K562 (cell line): ENCODE results near the gene MAD1L1. TPM values are rescaled to one million over a fixed set of nuclear protein-coding genes. Genes with fewer than 3 reads are reported as not detected.

Source experiments
- CCNT2 ChIP-seq: IDR thresholded peaks from 2 replicates; pipeline ENCODE4 v1.6.1; 2011; ENCODE audit warnings: borderline replicate concordance, low read depth, mild to moderate bottlenecking, moderate library complexity, mixed read lengths, low read length; ENCODE audit not compliant: insufficient read length; ENCODE audit errors: extremely low read depth
- COPS2 ChIP-seq: fragments of 450-650 bp; conservative IDR thresholded peaks from 2 replicates; pipeline ENCODE4 v1.6.1; 2016; ENCODE audit warnings: mild to moderate bottlenecking, moderate library complexity
- HDAC3 ChIP-seq: fragments of 450-650 bp; IDR thresholded peaks from 2 replicates; pipeline ENCODE4 v1.6.1; 2018; ENCODE audit warnings: borderline replicate concordance, mild to moderate bottlenecking, moderate library complexity; ENCODE audit not compliant: partially characterized antibody
- JUND ChIP-seq, 2 experiments: IDR thresholded peaks; 2 replicates in 1 of 2; 3 replicates in 1 of 2; pipeline ENCODE4 v1.6.1; 2011; ENCODE audit warnings: borderline replicate concordance in 2 of 2, low read depth in 2 of 2, low read length in 2 of 2, improper control_type of control experiment in 1 of 2, missing biosample characterization in 1 of 2, missing genetic modification characterization in 1 of 2, missing genetic modification reagents in 1 of 2
- LEF1 ChIP-seq: fragments of 450-650 bp; IDR thresholded peaks from 2 replicates; pipeline ENCODE4 v1.6.1; 2016; ENCODE audit warnings: mild to moderate bottlenecking
- MCM2 ChIP-seq: fragments of 450-650 bp; IDR thresholded peaks from 2 replicates; pipeline ENCODE4 v1.6.1; 2017; ENCODE audit warnings: low read depth, mild to moderate bottlenecking
- MCM7 ChIP-seq, 2 experiments: fragments of 450-650 bp; IDR thresholded peaks; 2 replicates each; pipeline ENCODE4 v1.6.1; 2016 to 2018
- SPI1 ChIP-seq: IDR thresholded peaks from 2 replicates; pipeline ENCODE4 v1.6.1; 2011; ENCODE audit warnings: low read depth, low read length, control low read depth, borderline replicate concordance
- ZBTB1 ChIP-seq: sonication (generic); formaldehyde crosslinking; IDR thresholded peaks from 2 replicates; pipeline ENCODE4 v1.8.1; 2023; ENCODE audit warnings: missing genetic modification reagents, low read depth, mild to moderate bottlenecking, borderline replicate concordance
- ZNF263 ChIP-seq: sonication (generic); formaldehyde crosslinking; IDR thresholded peaks from 2 replicates; pipeline ENCODE4 v1.8.0; 2022; ENCODE audit warnings: mild to moderate bottlenecking, missing genetic modification reagents, borderline replicate concordance
- ZNF408 ChIP-seq: fragments of 250-450 bp; sonication (Bioruptor Pico); IDR thresholded peaks from 2 replicates; pipeline ENCODE4 v1.4.0; 2020; ENCODE audit warnings: low read depth, mild to moderate bottlenecking, moderate library complexity
- ZNF444 ChIP-seq: fragments of 250-450 bp; sonication (Bioruptor Pico); IDR thresholded peaks from 2 replicates; pipeline ENCODE4 v1.4.0; 2020; ENCODE audit warnings: mild to moderate bottlenecking, moderate library complexity
- ZNF644 ChIP-seq: fragments of 200-800 bp; sonication (Bioruptor generic); IDR thresholded peaks from 2 replicates; pipeline ENCODE4 v1.6.1; 2016; ENCODE audit warnings: low read depth, missing genetic modification characterization, missing compliant biosample characterization
- polyA plus RNA-seq, 8 experiments: library from polyadenylated mRNA; depleted of rRNA in 4 of 8; stranded (reverse) in 5 of 8; unstranded in 3 of 8; fragments of >200 nt; fragmentation: Nextera tagmentation in 2 of 8; fragmentation: Illumina TruSeq in 1 of 8; extraction: Ambion mirVana in 2 of 8; extraction: Trizol in 1 of 8; gene quantifications; 2 replicates each; pipeline versions ENCODE4 v1.2.1 to v1.2.3, GENCODE V29; 2011 to 2014; ENCODE audit warnings: inconsistent platforms in 1 of 8, missing spikeins in 1 of 8
- total RNA-seq, 7 experiments: library from RNA; depleted of rRNA in 6 of 7; stranded (reverse); fragments of >200 nt in 6 of 7; fragmentation: Illumina TruSeq in 2 of 7; extraction: Trizol in 2 of 7; gene quantifications; 2 replicates each; pipeline versions ENCODE4 v1.2.1 to v1.2.3, GENCODE V29; 2011 to 2021; ENCODE audit warnings: low replicate concordance in 1 of 7
- TF ChIP-seq, protein P1 (sequence below), 2 experiments: fragments of 150-350 bp in 1 of 2; IDR thresholded peaks; 2 replicates each; pipeline ENCODE4 v1.6.1; 2012 to 2016; ENCODE audit warnings: low read depth in 2 of 2, low read length in 2 of 2, mild to moderate bottlenecking in 1 of 2, moderate library complexity in 1 of 2
- TF ChIP-seq, protein P2 (sequence below): sonication (generic); formaldehyde crosslinking; IDR thresholded peaks from 2 replicates; pipeline ENCODE4 v1.8.1; 2022; ENCODE audit warnings: missing genetic modification reagents
- TF ChIP-seq, protein P3 (sequence below): fragments of 200-800 bp; sonication (Bioruptor generic); IDR thresholded peaks from 2 replicates; pipeline ENCODE4 v1.6.1; 2017; ENCODE audit warnings: missing genetic modification characterization, missing compliant biosample characterization

The MAD1L1 gene
- total and polyA plus RNA-seq, 9 of the 15 experiments (the other 6 are each of a cell fraction or from before 2014, with no cell fraction given) = 1.7 to 89.7 (median 18.0) TPM

DNA sequence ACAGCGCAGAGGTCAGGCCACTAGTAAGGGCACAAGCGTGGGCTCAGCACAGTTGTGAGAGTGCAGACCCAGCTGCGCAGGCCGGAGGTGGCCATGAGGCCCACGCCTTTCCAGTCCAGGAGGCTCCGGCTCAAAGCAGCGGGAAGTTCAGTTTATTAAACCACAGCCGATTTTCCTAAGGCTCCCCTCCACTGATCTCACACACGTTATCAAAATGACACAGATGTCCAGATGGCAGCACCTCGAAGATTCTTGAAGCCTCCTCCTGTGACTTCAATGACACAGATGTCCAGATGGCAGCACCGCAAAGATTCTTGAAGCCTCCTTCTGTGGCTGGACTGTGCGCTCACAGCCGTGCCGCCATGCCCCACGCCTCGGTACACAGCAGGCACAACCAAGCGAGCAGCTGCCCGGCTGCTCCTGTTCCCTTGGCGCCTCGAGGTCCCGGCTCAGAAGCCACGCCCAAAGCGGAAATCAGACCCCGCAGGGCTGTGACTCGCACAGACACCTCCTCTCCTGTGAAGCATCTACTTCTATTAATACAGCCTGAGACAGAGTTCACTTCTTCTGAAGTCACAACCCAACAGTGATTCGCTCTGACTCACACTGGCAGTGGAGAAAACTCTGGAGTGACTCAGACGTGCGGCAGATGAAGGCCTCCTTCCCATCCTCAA is 122.7 kb downstream of the MAD1L1 start (continued):
- TF ChIP-seq MCM7 (IDR thresholded peaks at IDR 0.05) (no peak), JUND (IDR thresholded peaks at IDR 0.05; ENCODE audit: borderline replicate concordance, low read depth, low read length) (peak; percentile 81), JUND (tag; IDR thresholded peaks at IDR 0.05; ENCODE audit: borderline replicate concordance, low read depth, low read length) (peak; percentile 63; the same call in 2 of the 3 replicates), ZNF444 (CRISPR knock-in tag) (no peak), COPS2 (no peak), ZNF408 (CRISPR knock-in tag) (no peak), LEF1 (peak; percentile 63; the same call in 1 of the 2 replicates), ZNF263 (CRISPR knock-in tag) (peak; percentile 68; the same call in 1 of the 2 replicates), MCM2 (no peak), ZNF644 (no peak), SPI1 (no peak), CCNT2 (no peak), ZBTB1 (CRISPR knock-in tag) (no peak), HDAC3 (no peak)
- TF ChIP-seq, protein P1, sequence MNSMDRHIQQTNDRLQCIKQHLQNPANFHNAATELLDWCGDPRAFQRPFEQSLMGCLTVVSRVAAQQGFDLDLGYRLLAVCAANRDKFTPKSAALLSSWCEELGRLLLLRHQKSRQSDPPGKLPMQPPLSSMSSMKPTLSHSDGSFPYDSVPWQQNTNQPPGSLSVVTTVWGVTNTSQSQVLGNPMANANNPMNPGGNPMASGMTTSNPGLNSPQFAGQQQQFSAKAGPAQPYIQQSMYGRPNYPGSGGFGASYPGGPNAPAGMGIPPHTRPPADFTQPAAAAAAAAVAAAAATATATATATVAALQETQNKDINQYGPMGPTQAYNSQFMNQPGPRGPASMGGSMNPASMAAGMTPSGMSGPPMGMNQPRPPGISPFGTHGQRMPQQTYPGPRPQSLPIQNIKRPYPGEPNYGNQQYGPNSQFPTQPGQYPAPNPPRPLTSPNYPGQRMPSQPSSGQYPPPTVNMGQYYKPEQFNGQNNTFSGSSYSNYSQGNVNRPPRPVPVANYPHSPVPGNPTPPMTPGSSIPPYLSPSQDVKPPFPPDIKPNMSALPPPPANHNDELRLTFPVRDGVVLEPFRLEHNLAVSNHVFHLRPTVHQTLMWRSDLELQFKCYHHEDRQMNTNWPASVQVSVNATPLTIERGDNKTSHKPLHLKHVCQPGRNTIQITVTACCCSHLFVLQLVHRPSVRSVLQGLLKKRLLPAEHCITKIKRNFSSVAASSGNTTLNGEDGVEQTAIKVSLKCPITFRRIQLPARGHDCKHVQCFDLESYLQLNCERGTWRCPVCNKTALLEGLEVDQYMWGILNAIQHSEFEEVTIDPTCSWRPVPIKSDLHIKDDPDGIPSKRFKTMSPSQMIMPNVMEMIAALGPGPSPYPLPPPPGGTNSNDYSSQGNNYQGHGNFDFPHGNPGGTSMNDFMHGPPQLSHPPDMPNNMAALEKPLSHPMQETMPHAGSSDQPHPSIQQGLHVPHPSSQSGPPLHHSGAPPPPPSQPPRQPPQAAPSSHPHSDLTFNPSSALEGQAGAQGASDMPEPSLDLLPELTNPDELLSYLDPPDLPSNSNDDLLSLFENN (IDR thresholded peaks at IDR 0.05; ENCODE audit: low read depth in 2 of 2, low read length in 2 of 2) = peak in 1 of 2 experiments; percentile 53; a peak in 1 of 4 replicates
- TF ChIP-seq, protein P2, sequence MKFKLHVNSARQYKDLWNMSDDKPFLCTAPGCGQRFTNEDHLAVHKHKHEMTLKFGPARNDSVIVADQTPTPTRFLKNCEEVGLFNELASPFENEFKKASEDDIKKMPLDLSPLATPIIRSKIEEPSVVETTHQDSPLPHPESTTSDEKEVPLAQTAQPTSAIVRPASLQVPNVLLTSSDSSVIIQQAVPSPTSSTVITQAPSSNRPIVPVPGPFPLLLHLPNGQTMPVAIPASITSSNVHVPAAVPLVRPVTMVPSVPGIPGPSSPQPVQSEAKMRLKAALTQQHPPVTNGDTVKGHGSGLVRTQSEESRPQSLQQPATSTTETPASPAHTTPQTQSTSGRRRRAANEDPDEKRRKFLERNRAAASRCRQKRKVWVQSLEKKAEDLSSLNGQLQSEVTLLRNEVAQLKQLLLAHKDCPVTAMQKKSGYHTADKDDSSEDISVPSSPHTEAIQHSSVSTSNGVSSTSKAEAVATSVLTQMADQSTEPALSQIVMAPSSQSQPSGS (CRISPR knock-in tag) = no peak
- TF ChIP-seq, protein P3, sequence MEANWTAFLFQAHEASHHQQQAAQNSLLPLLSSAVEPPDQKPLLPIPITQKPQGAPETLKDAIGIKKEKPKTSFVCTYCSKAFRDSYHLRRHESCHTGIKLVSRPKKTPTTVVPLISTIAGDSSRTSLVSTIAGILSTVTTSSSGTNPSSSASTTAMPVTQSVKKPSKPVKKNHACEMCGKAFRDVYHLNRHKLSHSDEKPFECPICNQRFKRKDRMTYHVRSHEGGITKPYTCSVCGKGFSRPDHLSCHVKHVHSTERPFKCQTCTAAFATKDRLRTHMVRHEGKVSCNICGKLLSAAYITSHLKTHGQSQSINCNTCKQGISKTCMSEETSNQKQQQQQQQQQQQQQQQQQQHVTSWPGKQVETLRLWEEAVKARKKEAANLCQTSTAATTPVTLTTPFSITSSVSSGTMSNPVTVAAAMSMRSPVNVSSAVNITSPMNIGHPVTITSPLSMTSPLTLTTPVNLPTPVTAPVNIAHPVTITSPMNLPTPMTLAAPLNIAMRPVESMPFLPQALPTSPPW (CRISPR knock-in tag) = peak; percentile 58; the same call in 1 of the 2 replicates
